HEK293T (cell line): ENCODE results near the gene SYT9.

Source experiments
- ARNT ChIP-seq: fragments of 450-650 bp; IDR thresholded peaks from 2 replicates; pipeline ENCODE4 v1.6.1; 2017; ENCODE audit warnings: mild to moderate bottlenecking
- ELF4 ChIP-seq: fragments of 450-650 bp; IDR thresholded peaks from 2 replicates; pipeline ENCODE4 v1.6.1; 2017; ENCODE audit warnings: antibody characterized with exemption
- FOXK2 ChIP-seq: fragments of 450-650 bp; IDR thresholded peaks from 2 replicates; pipeline ENCODE4 v1.6.1; 2016; ENCODE audit warnings: mild to moderate bottlenecking
- L3MBTL2 ChIP-seq: fragments of 450-650 bp; conservative IDR thresholded peaks from 2 replicates; pipeline ENCODE4 v1.6.1; 2016; ENCODE audit warnings: mild to moderate bottlenecking
- LEF1 ChIP-seq: fragments of 450-650 bp; IDR thresholded peaks from 2 replicates; pipeline ENCODE4 v1.6.1; 2017; ENCODE audit warnings: mild to moderate bottlenecking, borderline replicate concordance
- SP1 ChIP-seq: fragments of 450-650 bp; IDR thresholded peaks from 2 replicates; pipeline ENCODE4 v1.6.1; 2017
- TF ChIP-seq, protein P1 (sequence below): fragments of 450-650 bp; IDR thresholded peaks from 2 replicates; pipeline ENCODE4 v1.6.1; 2016

DNA sequence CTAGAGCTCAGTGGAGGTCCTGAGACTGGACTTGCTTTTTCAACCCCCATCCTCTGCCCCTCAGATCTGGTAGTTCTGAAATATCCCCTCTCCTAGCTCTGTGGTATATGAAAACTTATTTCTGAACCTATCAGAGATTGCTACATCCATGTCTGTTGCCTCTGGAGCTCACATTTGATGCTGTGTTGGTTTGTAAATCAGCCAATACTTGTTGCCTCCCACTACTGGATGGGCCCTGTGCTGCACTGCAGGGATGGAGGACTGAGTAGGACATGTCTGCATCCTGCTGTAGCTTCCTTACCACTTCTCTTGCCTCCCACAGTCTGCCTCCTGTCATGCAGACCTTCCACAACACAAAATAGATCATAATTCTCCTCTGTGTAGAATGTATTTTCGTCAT, 238.8 kb downstream of the SYT9 start:
- TF ChIP-seq L3MBTL2, result no peak
- TF ChIP-seq FOXK2, result no peak
- TF ChIP-seq SP1, result no peak
- no peak for TF ChIP-seq ARNT
- no peak for TF ChIP-seq LEF1
- TF ChIP-seq, protein P1, sequence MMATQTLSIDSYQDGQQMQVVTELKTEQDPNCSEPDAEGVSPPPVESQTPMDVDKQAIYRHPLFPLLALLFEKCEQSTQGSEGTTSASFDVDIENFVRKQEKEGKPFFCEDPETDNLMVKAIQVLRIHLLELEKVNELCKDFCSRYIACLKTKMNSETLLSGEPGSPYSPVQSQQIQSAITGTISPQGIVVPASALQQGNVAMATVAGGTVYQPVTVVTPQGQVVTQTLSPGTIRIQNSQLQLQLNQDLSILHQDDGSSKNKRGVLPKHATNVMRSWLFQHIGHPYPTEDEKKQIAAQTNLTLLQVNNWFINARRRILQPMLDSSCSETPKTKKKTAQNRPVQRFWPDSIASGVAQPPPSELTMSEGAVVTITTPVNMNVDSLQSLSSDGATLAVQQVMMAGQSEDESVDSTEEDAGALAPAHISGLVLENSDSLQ, result no peak
- TF ChIP-seq ELF4, result no peak
